ENCODE data around the gene BHLHA9. TPM values are rescaled to one million over a fixed set of nuclear protein-coding genes. Genes with fewer than 3 reads are reported as not detected.
"Not testable (repeated sequence)": the region's sequence is repeated elsewhere in the genome, so short reads cannot be mapped to it uniquely, and the experiment has no call there.

BHLHA9 gene
- total RNA-seq, 1 donor from 2014 or later, result not detected

GRCh38 chr17:1300371-1300905 is 30.2 kb downstream of the BHLHA9 start:
- Histone ChIP-seq H3K4me3 (no peak overlapping the region), H3K9me3 (replicated peaks) (no peaks in the 10 kb centered on the region), H3K27me3 (ENCODE audit: low read depth) (peaks cover 96% of the 10 kb centered on the region), H3K27ac (replicated peaks) (peak overlapping the region; percentile 42), H3K36me3 (no peaks in the 10 kb centered on the region), H3K4me1 (peaks cover 5% of the 10 kb centered on the region)
- intact Hi-C loops (cut with micrococcal nuclease), result no loop called here
- no peak for DNase-seq
- TF ChIP-seq CTCF (IDR thresholded peaks at IDR 0.05; ENCODE audit: borderline replicate concordance), result no peak

GRCh38 chr17:1301546-1301945 is 31.3 kb downstream of the BHLHA9 start:
- intact Hi-C loops (cut with micrococcal nuclease), result no loop called here
- Histone ChIP-seq H3K4me1 (peaks cover 5% of the 10 kb centered on the region), H3K27me3 (ENCODE audit: low read depth) (peaks cover 91% of the 10 kb centered on the region), H3K9me3 (replicated peaks) (no peaks in the 10 kb centered on the region), H3K27ac (replicated peaks) (no peak overlapping the region), H3K36me3 (no peaks in the 10 kb centered on the region), H3K4me3 (no peak overlapping the region)
- TF ChIP-seq CTCF (IDR thresholded peaks at IDR 0.05; ENCODE audit: borderline replicate concordance), result no peak
- DNase-seq, result no peak

- peaks cover 89% of the 10 kb centered on the region for H3K27me3 ChIP-seq (ENCODE audit: low read depth)
- no peak for TF ChIP-seq CTCF (IDR thresholded peaks at IDR 0.05; ENCODE audit: borderline replicate concordance)
- no peak for DNase-seq
Measured at GRCh38 chr17:1302761-1303160, 32.5 kb downstream of the BHLHA9 start.

GRCh38 chr17:1304522-1304921 is 34.3 kb downstream of the BHLHA9 start:
- Histone ChIP-seq H3K4me3 (no peak overlapping the region), H3K27ac (replicated peaks) (no peak overlapping the region), H3K9me3 (replicated peaks) (no peaks in the 10 kb centered on the region), H3K36me3 (no peaks in the 10 kb centered on the region), H3K27me3 (ENCODE audit: low read depth) (peaks cover 71% of the 10 kb centered on the region), H3K4me1 (no peaks in the 10 kb centered on the region)
- intact Hi-C loops (cut with micrococcal nuclease), result no loop called here
- DNase-seq, result no peak
- no peak for TF ChIP-seq CTCF (IDR thresholded peaks at IDR 0.05; ENCODE audit: borderline replicate concordance)

More at GRCh38 chr17:1302761-1303160, 32.5 kb downstream of the BHLHA9 start:
- Histone ChIP-seq H3K4me1 (peaks cover 5% of the 10 kb centered on the region), H3K36me3 (no peaks in the 10 kb centered on the region), H3K27ac (replicated peaks) (no peak overlapping the region), H3K9me3 (replicated peaks) (no peaks in the 10 kb centered on the region), H3K4me3 (no peak overlapping the region)
- intact Hi-C loops (cut with micrococcal nuclease), result no loop called here

GRCh38 chr17:1304962-1305563 is 34.8 kb downstream of the BHLHA9 start:
- H3K4me1 ChIP-seq, result no peaks in the 10 kb centered on the region
- H3K27me3 ChIP-seq (ENCODE audit: low read depth), result peaks cover 66% of the 10 kb centered on the region
- no peak for DNase-seq
- H3K27ac ChIP-seq (replicated peaks), result no peak overlapping the region
- H3K4me3 ChIP-seq, result no peak overlapping the region
- TF ChIP-seq CTCF (IDR thresholded peaks at IDR 0.05; ENCODE audit: borderline replicate concordance), result no peak
- intact Hi-C loops (cut with micrococcal nuclease), result no loop called here
- H3K36me3 ChIP-seq, result no peaks in the 10 kb centered on the region
- no peaks in the 10 kb centered on the region for H3K9me3 ChIP-seq (replicated peaks)

- peaks cover 45% of the 10 kb centered on the region for H3K27me3 ChIP-seq (ENCODE audit: low read depth)
- H3K27ac ChIP-seq (replicated peaks); H3K4me1 ChIP-seq; H3K36me3 ChIP-seq; DNase-seq; intact Hi-C loops (cut with micrococcal nuclease); H3K4me3 ChIP-seq; H3K9me3 ChIP-seq (replicated peaks): not testable (repeated sequence)
Measured at GRCh38 chr17:1307829-1308228, 37.6 kb downstream of the BHLHA9 start.

Data from left ventricle myocardium inferior (tissue), 1 donor.